Vagina (tissue), 2 donors: ENCODE measurements around the gene SENP5.

ENCODE experiments used
- CTCF ChIP-seq, 3 experiments: fragments of 450-650 bp in 2 of 3; fragments of 200-600 bp in 1 of 3; sonication (generic) in 1 of 3; IDR thresholded peaks; one replicate each; pipeline ENCODE4 v1.5.1; 2017 to 2019; ENCODE audit warnings: antibody characterized with exemption in 3 of 3, mild to moderate bottlenecking in 2 of 3, moderate library complexity in 2 of 3
- POLR2A ChIP-seq, 2 donors: fragments of 450-650 bp; IDR thresholded peaks; one replicate each; pipeline ENCODE4 v1.6.1; 2017; ENCODE audit warnings: antibody characterized with exemption in 2 of 2, mild to moderate bottlenecking in 2 of 2, moderate library complexity in 2 of 2

- no peak for TF ChIP-seq CTCF (IDR thresholded peaks at IDR 0.05)
- no peak for TF ChIP-seq POLR2A (IDR thresholded peaks at IDR 0.05)
Observed at GRCh38 chr3:196976941-196977340, 109.2 kb downstream of the SENP5 start.
